IMR-90 (cell line): Measurements from ENCODE around the gene PCGF3. TPM values are rescaled to one million over a fixed set of nuclear protein-coding genes. Genes with fewer than 3 reads are reported as not detected.

Experiments used
- ATAC-seq: fragments of 200-7000 bp; cut with Tn5 transposase; 2 replicates; pipeline ENCODE4 v1.9.1; 2020; ENCODE audit warnings: low read depth, mild to moderate bottlenecking, moderate library complexity
- BruUV-seq: library from RNA; stranded (reverse); fragments of 400-500 nt; replicated peaks from 2 replicates; lab custom pipeline; 2021; lab: Mats Ljungman, UMichigan
- CTCF ChIA-PET: fragments of 300-600 bp; formaldehyde crosslinking; extraction: SDS; loops from one replicate; lab custom pipeline; 2021; ENCODE audit warnings: antibody characterized with exemption; lab: Yijun Ruan, JAX
- POLR2A ChIA-PET: fragments of 300-600 bp; sonication (Branson Sonifier 250); formaldehyde crosslinking; loops from one replicate; lab custom pipeline; 2022; ENCODE audit warnings: antibody characterized with exemption; ENCODE audit not compliant: unreplicated experiment; lab: Charles Lee
- DNase-seq: peaks from one replicate; pipeline ENCODE4 v3.0.0; 2013
- H2AFZ ChIP-seq: replicated peaks from 2 replicates; pipeline ENCODE3; 2013; ENCODE audit warnings: low read length, mild to moderate bottlenecking; ENCODE audit not compliant: poor library complexity
- H2AK5ac ChIP-seq: 2 replicates; pipeline ENCODE4 v1.6.1; 2013; ENCODE audit warnings: low read depth, low read length, inconsistent platforms
- H2AK9ac ChIP-seq: replicated peaks from 2 replicates; pipeline ENCODE3; 2013; ENCODE audit warnings: mild to moderate bottlenecking, low read depth, low read length, moderate library complexity; ENCODE audit not compliant: poor library complexity
- H2BK120ac ChIP-seq: 2 replicates; pipeline ENCODE4 v1.6.1; 2013; ENCODE audit warnings: low read depth, low read length, inconsistent platforms
- H2BK15ac ChIP-seq: 3 replicates; pipeline ENCODE4 v1.6.1; 2013; ENCODE audit warnings: low read depth, low read length, inconsistent platforms
- H2BK20ac ChIP-seq: 2 replicates; pipeline ENCODE4 v1.6.1; 2013; ENCODE audit warnings: low read depth, mild to moderate bottlenecking, inconsistent platforms, low read length, moderate library complexity
- H2BK5ac ChIP-seq: 2 replicates; pipeline ENCODE4 v1.6.1; 2013; ENCODE audit warnings: mild to moderate bottlenecking, low read depth, low read length, inconsistent platforms; ENCODE audit not compliant: poor library complexity, severe bottlenecking
- H3K14ac ChIP-seq: replicated peaks from 2 replicates; pipeline ENCODE4 v1.6.1; 2013; ENCODE audit warnings: low read depth, low read length, inconsistent platforms
- H3K18ac ChIP-seq: 2 replicates; pipeline ENCODE4 v1.6.1; 2013; ENCODE audit warnings: low read depth, low read length, control low read depth
- H3K23ac ChIP-seq: 2 replicates; pipeline ENCODE4 v1.6.1; 2013; ENCODE audit warnings: low read depth, low read length, inconsistent platforms
- H3K27ac ChIP-seq: 2 replicates; pipeline ENCODE4 v1.5.1; 2013; ENCODE audit warnings: mild to moderate bottlenecking, control low read depth, low read length; ENCODE audit not compliant: insufficient read depth
- H3K27me3 ChIP-seq: 2 replicates; pipeline ENCODE4 v1.6.1; 2013; ENCODE audit warnings: low read length; ENCODE audit not compliant: control insufficient read depth, insufficient read depth
- H3K36me3 ChIP-seq: 2 replicates; pipeline ENCODE4 v1.6.1; 2013; ENCODE audit warnings: low read length, mixed read lengths; ENCODE audit not compliant: control insufficient read depth, insufficient read depth
- H3K4ac ChIP-seq: 2 replicates; pipeline ENCODE4 v1.6.1; 2013; ENCODE audit warnings: low read depth, low read length, inconsistent platforms
- H3K4me1 ChIP-seq: 2 replicates; pipeline ENCODE4 v1.6.1; 2013; ENCODE audit warnings: low read length, mixed read lengths; ENCODE audit not compliant: control insufficient read depth, insufficient read depth
- H3K4me2 ChIP-seq: 2 replicates; pipeline ENCODE4 v1.6.1; 2013; ENCODE audit warnings: low read depth, mild to moderate bottlenecking, control low read depth, low read length, moderate library complexity
- H3K4me3 ChIP-seq: 2 replicates; pipeline ENCODE4 v1.5.1; 2013; ENCODE audit warnings: low read depth, mild to moderate bottlenecking, control low read depth, low read length, moderate library complexity; ENCODE audit not compliant: insufficient read depth
- H3K56ac ChIP-seq: 2 replicates; pipeline ENCODE4 v1.6.1; 2013; ENCODE audit warnings: low read length, inconsistent platforms; ENCODE audit not compliant: insufficient read depth; ENCODE audit errors: extremely low read depth
- H3K79me1 ChIP-seq, 2 experiments: 2 replicates each; pipeline ENCODE4 v1.6.1; 2013; ENCODE audit warnings: low read length in 2 of 2, inconsistent platforms in 1 of 2, low read depth in 1 of 2
- H3K9ac ChIP-seq: 2 replicates; pipeline ENCODE4 v1.6.1; 2013; ENCODE audit warnings: low read depth, low read length, control low read depth
- H3K9me1 ChIP-seq: 2 replicates; pipeline ENCODE4 v1.6.1; 2013; ENCODE audit warnings: low read length, inconsistent platforms; ENCODE audit not compliant: insufficient read depth
- H3K9me3 ChIP-seq: 2 replicates; pipeline ENCODE4 v1.6.1; 2013; ENCODE audit warnings: low read length; ENCODE audit not compliant: control insufficient read depth, insufficient read depth
- H4K20me1 ChIP-seq: 2 replicates; pipeline ENCODE4 v1.6.1; 2013; ENCODE audit warnings: low read length, inconsistent platforms; ENCODE audit not compliant: insufficient read depth
- H4K5ac ChIP-seq: 2 replicates; pipeline ENCODE4 v1.6.1; 2013; ENCODE audit warnings: mild to moderate bottlenecking, low read depth, low read length, control low read depth
- H4K8ac ChIP-seq, 2 experiments: 2 replicates each; pipeline ENCODE4 v1.6.1; 2013; ENCODE audit warnings: low read depth in 2 of 2, low read length in 2 of 2, control low read depth in 1 of 2, inconsistent platforms in 1 of 2
- H4K91ac ChIP-seq: 2 replicates; pipeline ENCODE4 v1.6.1; 2013; ENCODE audit warnings: low read depth, low read length, inconsistent platforms; ENCODE audit not compliant: insufficient read depth
- BHLHE40 ChIP-seq: fragments of 150-350 bp; IDR thresholded peaks from 2 replicates; pipeline ENCODE4 v1.6.1; 2016; ENCODE audit warnings: mild to moderate bottlenecking, low read depth, low read length
- FOS ChIP-seq: fragments of 150-350 bp; IDR thresholded peaks from 2 replicates; pipeline ENCODE4 v1.6.1; 2016; ENCODE audit warnings: low read depth, low read length
- NFE2L2 ChIP-seq: fragments of 150-350 bp; IDR thresholded peaks from 2 replicates; pipeline ENCODE4 v1.6.1; 2016; ENCODE audit warnings: low read depth, mild to moderate bottlenecking, low read length
- RAD21 ChIP-seq: IDR thresholded peaks from 2 replicates; pipeline ENCODE4 v1.6.1; 2012; ENCODE audit warnings: low read length, improper control_type of control experiment
- RCOR1 ChIP-seq: IDR thresholded peaks from 2 replicates; pipeline ENCODE4 v1.6.1; 2012; ENCODE audit warnings: mild to moderate bottlenecking, low read length, improper control_type of control experiment; ENCODE audit not compliant: insufficient replicate concordance
- WGBS, 2 experiments: methylation state at CpG; one replicate each; pipeline versions ENCODE4 v1.1.5 to v1.1.7; 2013; ENCODE audit warnings: missing lambda C conversion rate in 2 of 2; ENCODE audit not compliant: insufficient read length in 1 of 2; ENCODE audit errors: extremely low coverage in 2 of 2; 5-methylcytosine and 5-hydroxymethylcytosine counted together
- dilution Hi-C: fragments of 300-500 bp; cut with HindIII; formaldehyde crosslinking; loops from one replicate; pipeline ENCODE4 v1.14.3; 2018; ENCODE audit warnings: low sequenced_read_pairs; ENCODE audit not compliant: unreplicated experiment
- in situ Hi-C: fragments of 300-500 bp; cut with MboI; formaldehyde crosslinking; loops from 3 replicates; pipeline ENCODE4 v1.14.3; 2019; ENCODE audit warnings: low sequenced_read_pairs, inconsistent platforms, mixed read lengths
- intact Hi-C: fragments of 100-400 bp; cut with micrococcal nuclease; formaldehyde crosslinking; loops from 2 replicates; pipeline ENCODE4 v1.10.0; 2022
- polyA plus RNA-seq, 3 experiments: library from polyadenylated mRNA; depleted of rRNA; stranded (reverse); fragments of >200 nt; gene quantifications; 2 replicates each; pipeline ENCODE4 v1.2.3, GENCODE V29; 2012; ENCODE audit warnings: low replicate concordance in 1 of 3
- total RNA-seq: library from RNA; depleted of rRNA; stranded (reverse); fragments of >200 nt; gene quantifications from 2 replicates; pipeline ENCODE4 v1.2.3, GENCODE V29; 2012
- TF ChIP-seq, protein P1 (sequence below): conservative IDR thresholded peaks from 2 replicates; pipeline ENCODE4 v1.5.1; 2012; ENCODE audit warnings: mild to moderate bottlenecking, low read depth, low read length, improper control_type of control experiment

Gene PCGF3
- total and polyA plus RNA-seq, 2 of the 4 experiments (the other 2 are of a cell fraction), result 40.0 to 55.3 TPM

DNA sequence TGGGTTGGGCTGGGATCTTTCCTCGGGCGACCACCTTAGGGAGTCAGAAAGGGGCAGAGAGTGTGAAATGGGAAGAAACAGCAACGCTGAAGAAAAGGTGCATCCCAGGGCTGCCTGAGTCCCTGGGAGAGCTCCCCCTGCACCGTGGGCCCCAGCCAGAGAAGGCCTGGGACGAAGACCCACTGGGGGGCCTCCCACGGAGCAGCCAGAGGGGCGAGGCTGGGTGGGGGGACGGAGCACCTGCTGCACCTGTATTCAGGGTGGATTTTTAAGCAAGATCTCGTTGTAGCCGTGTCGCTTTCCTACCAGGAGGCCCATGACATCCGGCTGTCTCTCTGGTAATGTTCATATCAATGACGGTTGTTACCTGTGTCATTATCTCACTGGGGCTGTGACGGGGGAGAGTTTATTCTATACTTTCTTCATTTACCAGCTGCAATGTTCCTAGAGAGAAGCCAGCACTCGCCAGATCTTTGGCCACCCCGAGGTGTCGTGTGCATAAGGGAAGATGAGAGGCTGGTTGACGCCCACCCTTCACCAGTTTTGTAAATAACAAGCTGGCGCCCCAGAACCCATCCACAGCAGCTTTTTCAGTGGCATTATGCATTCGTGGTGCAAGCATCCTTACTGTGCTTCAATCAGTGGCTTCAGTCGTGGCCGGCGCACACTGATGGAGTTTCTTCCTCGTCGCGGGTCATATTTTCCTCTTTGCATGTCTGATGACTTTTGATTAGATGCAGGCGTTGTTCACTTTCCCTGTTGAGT lies 5.6 kb upstream of the PCGF3 start:
- in situ Hi-C loops (no loop called here), intact Hi-C loops (no loop called here), dilution Hi-C loops (no loop called here)
- no peak overlapping the region for H3K4me2 ChIP-seq
- no peak overlapping the region for H3K18ac ChIP-seq
- H3K4ac ChIP-seq, result peak overlapping the region; percentile 37; the same call in 1 of the 2 replicates
- no peak overlapping the region for H2BK5ac ChIP-seq
- H2BK20ac ChIP-seq, result no peak overlapping the region; the same call in 1 of the 2 replicates
- CTCF ChIA-PET, result no interaction called here
- no peak overlapping the region for H3K23ac ChIP-seq
- no peaks in the 10 kb centered on the region for H3K9me3 ChIP-seq
- H3K27ac ChIP-seq, result no peak overlapping the region
- DNase-seq (no peak), ATAC-seq (no peak)
- BruUV-seq, result no TSS peak
- H2AK9ac ChIP-seq, result no peak overlapping the region
- H4K91ac ChIP-seq, result no peak overlapping the region
- H2BK15ac ChIP-seq, result no peak overlapping the region
- no peak overlapping the region for H3K4me3 ChIP-seq
- H4K8ac ChIP-seq, result no peak overlapping the region; a peak in 1 of 4 replicates
- 81% methylated on average over 5 of the region's 27 CpGs; no CpG with 5 or more reads in 1 of the 2 experiments for WGBS, 2 experiments
- peaks cover 2% of the 10 kb centered on the region in 2 experiments; a peak in 1 of 4 replicates for H3K79me1 ChIP-seq
- peaks cover 10% of the 10 kb centered on the region for H3K27me3 ChIP-seq
- H3K14ac ChIP-seq, result peak overlapping the region; percentile 52; the same call in 1 of the 2 replicates
- no peaks in the 10 kb centered on the region for H3K36me3 ChIP-seq
- peaks cover 4% of the 10 kb centered on the region; the same call in 1 of the 2 replicates for H3K4me1 ChIP-seq
- POLR2A ChIA-PET, result interaction anchor here (1.0 kb wide), 1 partner anchor 12 kb away, joined by 11 read pairs; no protein-coding TSS in a partner anchor
- no peak overlapping the region for H2BK120ac ChIP-seq
- H4K5ac ChIP-seq, result no peak overlapping the region
- H3K56ac ChIP-seq, result no peak overlapping the region
- H2AFZ ChIP-seq, result peak overlapping the region; percentile 82
- TF ChIP-seq BHLHE40 (no peak), RCOR1 (no peak), RAD21 (no peak), NFE2L2 (no peak), FOS (no peak)
- TF ChIP-seq, protein P1, sequence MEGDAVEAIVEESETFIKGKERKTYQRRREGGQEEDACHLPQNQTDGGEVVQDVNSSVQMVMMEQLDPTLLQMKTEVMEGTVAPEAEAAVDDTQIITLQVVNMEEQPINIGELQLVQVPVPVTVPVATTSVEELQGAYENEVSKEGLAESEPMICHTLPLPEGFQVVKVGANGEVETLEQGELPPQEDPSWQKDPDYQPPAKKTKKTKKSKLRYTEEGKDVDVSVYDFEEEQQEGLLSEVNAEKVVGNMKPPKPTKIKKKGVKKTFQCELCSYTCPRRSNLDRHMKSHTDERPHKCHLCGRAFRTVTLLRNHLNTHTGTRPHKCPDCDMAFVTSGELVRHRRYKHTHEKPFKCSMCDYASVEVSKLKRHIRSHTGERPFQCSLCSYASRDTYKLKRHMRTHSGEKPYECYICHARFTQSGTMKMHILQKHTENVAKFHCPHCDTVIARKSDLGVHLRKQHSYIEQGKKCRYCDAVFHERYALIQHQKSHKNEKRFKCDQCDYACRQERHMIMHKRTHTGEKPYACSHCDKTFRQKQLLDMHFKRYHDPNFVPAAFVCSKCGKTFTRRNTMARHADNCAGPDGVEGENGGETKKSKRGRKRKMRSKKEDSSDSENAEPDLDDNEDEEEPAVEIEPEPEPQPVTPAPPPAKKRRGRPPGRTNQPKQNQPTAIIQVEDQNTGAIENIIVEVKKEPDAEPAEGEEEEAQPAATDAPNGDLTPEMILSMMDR, result no peak
- no peaks in the 10 kb centered on the region for H4K20me1 ChIP-seq
- H3K9ac ChIP-seq, result no peak overlapping the region
- H2AK5ac ChIP-seq, result no peak overlapping the region
- peaks cover 3% of the 10 kb centered on the region for H3K9me1 ChIP-seq
